Bronchial smooth muscle cell (primary cell): ENCODE results near the gene KRTAP10-2. TPM values are rescaled to one million over a fixed set of nuclear protein-coding genes. Genes with fewer than 3 reads are reported as not detected.

Source experiments
- total RNA-seq: library from RNA; depleted of rRNA; stranded (reverse); fragments of >200 nt; gene quantifications from 2 replicates; pipeline ENCODE4 v1.2.1, GENCODE V29; 2014

The KRTAP10-2 gene
- total RNA-seq, result not detected in 2 replicates

GRCh38 chr21:44551340-44551961, at the start of gene KRTAP10-2:
Gene KRTAP10-2, minus strand, starts transcription at chr21:44551505. Its CDS starts 47 bp downstream, at chr21:44551458.

GRCh38 chr21:44600118-44600978, 49.0 kb upstream of the KRTAP10-2 start, which contains the start of gene KRTAP10-7:
Gene KRTAP10-7, plus strand, starts transcription at chr21:44600597. Its CDS starts 25 bp downstream, at chr21:44600622.

GRCh38 chr21:44592446-44593311, 41.4 kb upstream of the KRTAP10-2 start, which contains the start of gene KRTAP10-6:
Gene KRTAP10-6, minus strand, starts transcription at chr21:44592505. Its CDS starts 21 bp downstream, at chr21:44592484.

GRCh38 chr21:44580231-44580821, 29.0 kb upstream of the KRTAP10-2 start, which contains the start of gene KRTAP10-5:
Gene KRTAP10-5, minus strand, starts transcription at chr21:44580604. Its CDS starts 26 bp downstream, at chr21:44580578.

GRCh38 chr21:44573630-44574456, 22.5 kb upstream of the KRTAP10-2 start, which contains the start of gene KRTAP10-4:
Gene KRTAP10-4, plus strand, starts transcription at chr21:44573729. Its CDS starts 30 bp downstream, at chr21:44573759.

GRCh38 chr21:44558695-44559094, 7.4 kb upstream of the KRTAP10-2 start, which contains the start of gene KRTAP10-3:
Gene KRTAP10-3, minus strand, starts transcription at chr21:44558795. Its CDS starts 80 bp downstream, at chr21:44558715.

GRCh38 chr21:44539991-44540666, 11.2 kb downstream of the KRTAP10-2 start, which contains the start of gene KRTAP10-1:
Gene KRTAP10-1, minus strand, starts transcription at chr21:44540195. Its CDS starts 45 bp downstream, at chr21:44540150.

Other genes with a start within 250 kb of the KRTAP10-2 start
- 11.0 and 11.3 TPM in 2 replicates for gene CFAP410, start 212.1 kb downstream of the KRTAP10-2 start, total RNA-seq
- under 0.01 TPM in 1 of 2 replicates, not detected in the other for gene TRPM2, start 197.9 kb downstream of the KRTAP10-2 start, total RNA-seq
- gene LRRC3, start 96.0 kb downstream of the KRTAP10-2 start, total RNA-seq, result under 0.01 TPM in 2 replicates
- gene KRTAP10-1, start 11.3 kb downstream of the KRTAP10-2 start, total RNA-seq, result not detected in 2 replicates
- gene KRTAP10-3, start 7.3 kb upstream of the KRTAP10-2 start, total RNA-seq, result not detected in 2 replicates
- gene KRTAP10-4, start 22.2 kb upstream of the KRTAP10-2 start, total RNA-seq, result not detected in 2 replicates
- gene KRTAP10-5, start 29.1 kb upstream of the KRTAP10-2 start, total RNA-seq, result not detected in 2 replicates
- not detected in 2 replicates for gene KRTAP10-6, start 41.0 kb upstream of the KRTAP10-2 start, total RNA-seq
- gene KRTAP10-7, start 49.1 kb upstream of the KRTAP10-2 start, total RNA-seq, result not detected in 2 replicates
- not detected in 2 replicates for gene KRTAP10-8, start 60.6 kb upstream of the KRTAP10-2 start, total RNA-seq
- not detected in 2 replicates for gene KRTAP10-9, start 75.6 kb upstream of the KRTAP10-2 start, total RNA-seq
- not detected in 2 replicates for gene KRTAP10-10, start 85.9 kb upstream of the KRTAP10-2 start, total RNA-seq
- gene KRTAP10-11, start 94.9 kb upstream of the KRTAP10-2 start, total RNA-seq, result not detected in 2 replicates
- gene KRTAP12-4, start 103.2 kb upstream of the KRTAP10-2 start, total RNA-seq, result not detected in 2 replicates
- gene KRTAP12-3, start 106.4 kb upstream of the KRTAP10-2 start, total RNA-seq, result not detected in 2 replicates
- gene KRTAP12-2, start 115.4 kb upstream of the KRTAP10-2 start, total RNA-seq, result not detected in 2 replicates
- gene KRTAP12-1, start 130.7 kb upstream of the KRTAP10-2 start, total RNA-seq, result not detected in 2 replicates
- not detected in 2 replicates for gene KRTAP10-12, start 145.7 kb upstream of the KRTAP10-2 start, total RNA-seq
- gene TSPEAR, start 160.1 kb upstream of the KRTAP10-2 start, total RNA-seq, result not detected in 2 replicates